IPS-NIHi11 (cell line): ENCODE measurements around the gene DEAF1.

Experiments used
- DNase-seq: peaks from one replicate; pipeline ENCODE4 v3.0.0; 2012; ENCODE audit warnings: mixed read lengths, low spot score

Gene DEAF1

DNA sequence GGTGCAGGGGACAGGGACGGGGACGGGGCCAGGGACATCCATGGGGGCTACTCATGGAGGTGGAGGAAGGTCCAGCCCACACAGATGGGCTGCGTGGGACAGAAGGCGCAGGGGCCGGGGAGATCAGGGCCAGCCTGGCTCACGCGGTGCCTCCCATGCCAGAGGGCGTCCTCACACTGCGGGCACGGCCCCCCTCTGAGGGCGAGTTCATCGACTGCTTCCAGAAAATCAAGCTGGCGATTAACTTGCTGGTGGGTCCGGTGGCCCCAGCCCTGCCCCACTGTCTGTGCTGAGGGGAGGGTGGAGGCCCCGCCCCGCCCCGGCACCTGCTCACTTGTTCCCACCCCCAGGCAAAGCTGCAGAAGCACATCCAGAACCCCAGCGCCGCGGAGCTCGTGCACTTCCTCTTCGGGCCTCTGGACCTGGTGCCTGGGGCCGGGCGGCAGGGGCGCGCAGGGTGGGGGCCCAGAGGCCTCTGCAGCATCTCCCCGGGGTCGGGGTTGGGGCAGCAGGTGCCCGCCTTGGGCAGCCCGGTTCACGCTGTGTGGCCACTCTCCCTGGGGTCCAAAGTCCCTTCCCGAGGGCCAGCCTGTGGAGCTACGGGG lies 26.8 kb upstream of the DEAF1 start:
- DNase-seq: peak; percentile 9

DNA sequence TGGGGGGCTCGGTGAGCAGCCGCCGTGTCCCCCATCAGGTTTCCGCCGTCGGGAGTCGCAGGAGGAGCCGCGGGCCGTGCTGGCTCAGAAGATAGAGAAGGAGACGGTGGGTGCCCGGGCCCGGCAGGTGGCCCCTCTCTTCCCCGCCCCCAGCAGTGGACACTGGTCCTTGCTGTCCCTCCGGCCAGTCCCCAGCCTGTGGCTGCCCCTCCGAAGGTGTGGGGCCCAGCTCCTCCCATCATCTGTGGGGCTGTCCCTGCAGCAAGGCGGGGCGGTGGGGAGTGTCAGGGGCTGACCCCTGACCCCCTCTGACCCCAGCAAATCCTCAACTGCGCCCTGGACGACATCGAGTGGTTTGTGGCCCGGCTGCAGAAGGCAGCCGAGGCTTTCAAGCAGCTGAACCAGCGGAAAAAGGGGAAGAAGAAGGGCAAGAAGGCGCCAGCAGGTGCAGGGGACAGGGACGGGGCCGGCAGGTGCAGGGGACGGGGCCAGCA lies 26.3 kb upstream of the DEAF1 start:
- peak; percentile 4 for DNase-seq

DNA sequence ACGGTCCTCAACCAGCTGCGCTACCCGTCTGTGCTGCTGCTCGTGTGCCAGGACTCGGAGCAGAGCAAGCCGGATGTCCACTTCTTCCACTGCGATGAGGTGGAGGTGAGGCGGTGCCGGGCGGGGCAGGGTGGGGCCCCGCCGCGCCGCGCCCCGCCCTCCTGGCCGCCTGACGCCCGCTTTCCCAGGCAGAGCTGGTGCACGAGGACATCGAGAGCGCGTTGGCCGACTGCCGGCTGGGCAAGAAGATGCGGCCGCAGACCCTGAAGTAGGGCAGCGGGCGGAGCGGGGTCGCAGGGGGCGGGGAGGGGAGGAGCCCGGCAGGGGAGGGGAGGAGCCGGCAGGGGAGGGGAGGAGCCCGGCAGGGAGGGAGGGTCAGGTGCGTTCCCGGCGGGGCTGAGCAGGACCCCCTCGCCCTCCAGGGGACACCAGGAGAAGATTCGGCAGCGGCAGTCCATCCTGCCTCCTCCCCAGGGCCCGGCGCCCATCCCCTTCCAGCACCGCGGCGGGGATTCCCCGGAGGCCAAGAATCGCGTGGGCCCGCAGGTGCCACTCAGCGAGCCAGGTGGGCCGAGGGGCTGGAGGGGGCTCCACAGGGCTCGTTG lies 25.7 kb upstream of the DEAF1 start:
- peak; percentile 95 for DNase-seq

DNA sequence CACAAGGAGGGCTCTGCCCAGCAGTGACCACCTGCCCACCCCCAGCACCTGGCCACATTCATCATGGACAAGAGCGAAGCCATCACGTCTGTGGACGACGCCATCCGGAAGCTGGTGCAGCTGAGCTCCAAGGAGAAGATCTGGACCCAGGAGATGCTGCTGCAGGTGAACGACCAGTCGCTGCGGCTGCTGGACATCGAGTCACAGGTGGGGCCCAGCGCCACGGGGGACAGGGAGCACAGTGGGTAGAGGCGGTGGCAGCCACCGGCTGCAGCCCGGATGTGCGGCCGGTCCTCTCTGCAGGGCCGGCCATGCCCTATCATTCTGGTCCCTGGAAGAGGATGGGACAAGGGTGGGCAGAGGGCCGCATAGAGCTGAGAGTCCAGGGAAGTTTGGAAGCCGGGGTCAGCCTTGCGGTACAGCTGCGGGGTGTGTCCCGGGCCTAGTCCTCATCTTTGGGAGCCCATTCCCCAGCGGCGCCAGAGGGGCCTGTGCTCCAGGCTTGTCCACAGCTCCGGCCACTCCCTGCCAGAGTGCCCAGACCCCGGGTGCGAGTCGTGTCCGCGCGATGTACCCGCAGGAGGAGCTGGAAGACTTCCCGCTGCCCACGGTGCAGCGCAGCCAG lies 25.1 kb upstream of the DEAF1 start:
- no peak for DNase-seq

DNA sequence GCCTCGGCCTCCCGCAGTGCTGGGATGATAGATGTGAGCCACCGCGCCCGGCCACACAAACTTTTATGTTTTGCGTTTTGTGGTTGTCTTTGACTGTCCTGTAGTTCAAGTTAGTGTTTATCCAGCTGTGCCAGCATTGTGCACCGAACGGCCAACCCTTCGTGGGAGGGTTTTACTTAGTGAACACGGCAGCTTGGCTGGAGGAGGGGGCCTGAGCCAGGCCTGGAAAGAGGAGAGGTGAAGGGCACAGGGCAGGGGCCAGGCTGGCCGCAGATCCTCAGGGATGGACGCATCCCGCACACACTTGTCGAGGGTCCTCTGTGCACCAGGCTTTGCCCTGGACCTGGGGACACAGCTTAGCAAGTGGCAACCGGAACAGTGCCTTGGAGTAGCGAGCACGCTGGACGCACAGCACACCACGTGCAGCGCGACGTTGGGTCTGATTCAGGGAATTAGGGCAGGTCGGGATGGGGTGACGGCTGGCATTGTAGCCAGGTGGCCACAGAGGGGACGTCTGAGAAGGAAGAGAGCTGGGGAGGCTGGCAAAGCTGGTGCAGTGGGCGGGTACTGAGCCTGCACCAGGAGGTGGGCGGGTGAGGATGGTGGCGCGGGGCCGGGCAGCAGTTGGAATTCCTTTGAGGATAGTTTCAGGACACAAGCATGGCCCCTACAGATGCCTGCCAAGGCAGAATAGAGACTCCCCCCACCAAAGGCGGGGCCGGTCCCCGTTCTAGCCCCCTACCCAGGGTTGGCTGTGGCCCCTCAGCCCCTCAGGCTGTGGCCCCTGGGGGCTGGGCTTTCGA lies 24.4 kb upstream of the DEAF1 start:
- DNase-seq: peak; percentile 11

DNA sequence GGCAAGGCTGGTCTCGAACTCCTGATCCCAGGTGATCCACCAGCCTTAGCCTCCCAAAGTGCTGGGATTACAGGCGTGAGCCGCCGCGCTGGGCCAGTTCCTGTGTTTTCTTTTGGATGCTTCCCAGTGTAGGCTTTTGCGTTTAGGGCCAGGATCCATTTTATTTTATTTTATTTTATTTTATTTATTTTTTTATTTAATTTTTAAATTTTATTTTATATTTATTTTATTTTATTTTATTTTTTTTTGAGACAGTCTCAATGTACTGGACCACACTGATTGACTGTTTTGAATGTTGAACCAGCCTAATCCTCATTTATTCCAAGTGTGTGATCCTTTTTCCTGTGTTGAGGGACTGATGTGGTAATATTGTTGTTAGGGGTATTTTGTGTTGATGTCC lies 19.4 kb upstream of the DEAF1 start:
- DNase-seq: peak; percentile 1

DNA sequence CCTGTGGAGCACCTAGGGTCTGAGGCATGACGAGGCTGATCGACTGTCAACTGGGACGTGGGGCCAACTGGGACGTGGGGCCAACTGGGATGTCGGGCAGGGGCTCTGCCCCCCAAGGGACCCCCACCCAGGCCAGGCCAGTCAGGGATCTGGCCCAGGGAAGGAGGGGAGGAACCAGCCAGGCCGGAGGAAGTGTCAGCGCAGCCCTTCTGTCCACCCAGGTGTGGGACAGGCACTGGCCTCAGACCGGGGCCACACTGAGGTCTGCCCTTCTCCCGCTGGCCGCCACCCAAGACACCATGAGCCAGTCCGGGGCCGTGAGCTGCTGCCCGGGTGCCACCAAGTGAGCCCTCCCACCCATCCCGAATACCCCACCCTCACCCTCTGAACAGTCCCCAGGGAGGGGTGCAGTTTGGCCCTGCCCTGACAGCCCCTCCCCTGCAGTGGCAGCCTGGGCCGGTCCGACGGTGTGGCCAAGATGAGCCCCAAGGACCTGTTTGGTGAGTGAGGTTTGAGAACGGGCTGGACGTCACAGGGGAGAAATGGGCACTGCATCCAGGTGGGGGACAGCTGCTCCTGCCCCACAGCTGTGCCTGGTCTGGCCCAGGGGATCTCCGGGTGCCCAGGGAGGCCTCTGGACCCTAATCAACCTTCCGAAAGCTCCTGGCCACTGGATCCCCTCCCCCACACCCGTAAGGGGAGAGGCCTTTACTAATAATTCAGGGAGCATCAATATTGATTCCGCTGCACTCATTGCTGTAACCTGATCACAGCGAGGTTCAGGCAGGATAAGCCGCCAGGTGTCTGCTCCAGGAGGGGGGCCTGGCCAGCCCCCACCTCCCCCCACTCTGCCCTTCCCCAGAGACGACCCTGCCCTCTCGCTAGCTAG lies 14.3 kb upstream of the DEAF1 start:
- DNase-seq: peak; percentile 17

DNA sequence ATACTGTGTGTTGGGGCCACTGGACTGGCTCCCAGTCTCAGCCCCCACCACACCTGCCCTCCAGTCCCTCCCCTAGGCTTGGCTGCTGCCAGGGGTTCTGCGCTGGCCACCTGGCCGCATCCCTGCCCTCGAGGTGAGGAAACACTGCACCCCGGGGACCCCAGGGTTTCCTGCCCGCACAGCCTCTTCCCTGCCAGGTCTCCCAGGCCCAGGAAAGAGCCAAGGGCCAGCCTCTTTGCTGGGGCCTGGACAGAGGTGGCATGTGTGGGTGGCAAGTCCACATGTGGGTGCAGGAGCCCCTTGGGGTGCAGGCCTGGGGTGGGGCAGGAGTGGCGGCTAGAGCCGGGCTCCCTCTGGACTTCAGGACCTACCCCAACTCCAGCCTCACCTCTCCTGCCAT lies 13.5 kb upstream of the DEAF1 start:
- peak; percentile 7 for DNase-seq

DNA sequence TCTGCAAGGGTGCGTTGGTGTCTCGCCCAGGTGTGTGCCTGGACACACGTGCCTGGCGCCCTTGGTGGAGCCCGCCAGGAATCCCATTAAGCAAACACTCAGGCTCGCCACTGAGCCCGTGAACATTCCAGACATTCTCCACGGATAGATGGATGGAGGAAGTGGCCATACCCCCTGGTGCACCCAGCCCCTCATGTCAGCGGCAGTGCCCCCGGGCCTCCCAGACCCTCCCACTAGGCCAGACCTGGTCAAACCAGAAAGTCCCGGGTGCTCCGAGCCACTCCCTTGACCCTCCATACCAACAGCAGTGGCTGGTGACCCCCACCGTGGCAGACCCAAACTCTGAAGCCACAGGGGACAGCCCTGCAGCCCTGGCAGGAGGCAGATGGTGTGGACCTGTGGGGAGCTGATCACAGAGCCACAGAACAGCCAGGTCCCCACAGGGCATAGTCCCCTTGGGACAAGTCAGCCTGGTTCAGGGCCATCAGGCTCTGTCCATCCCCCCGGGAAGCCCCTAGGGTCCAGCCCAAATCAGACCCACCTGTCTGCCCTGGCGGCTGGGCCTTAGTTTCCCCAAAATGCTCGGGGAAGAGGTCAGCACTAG lies 12.9 kb upstream of the DEAF1 start:
- peak; percentile 49 for DNase-seq

DNA sequence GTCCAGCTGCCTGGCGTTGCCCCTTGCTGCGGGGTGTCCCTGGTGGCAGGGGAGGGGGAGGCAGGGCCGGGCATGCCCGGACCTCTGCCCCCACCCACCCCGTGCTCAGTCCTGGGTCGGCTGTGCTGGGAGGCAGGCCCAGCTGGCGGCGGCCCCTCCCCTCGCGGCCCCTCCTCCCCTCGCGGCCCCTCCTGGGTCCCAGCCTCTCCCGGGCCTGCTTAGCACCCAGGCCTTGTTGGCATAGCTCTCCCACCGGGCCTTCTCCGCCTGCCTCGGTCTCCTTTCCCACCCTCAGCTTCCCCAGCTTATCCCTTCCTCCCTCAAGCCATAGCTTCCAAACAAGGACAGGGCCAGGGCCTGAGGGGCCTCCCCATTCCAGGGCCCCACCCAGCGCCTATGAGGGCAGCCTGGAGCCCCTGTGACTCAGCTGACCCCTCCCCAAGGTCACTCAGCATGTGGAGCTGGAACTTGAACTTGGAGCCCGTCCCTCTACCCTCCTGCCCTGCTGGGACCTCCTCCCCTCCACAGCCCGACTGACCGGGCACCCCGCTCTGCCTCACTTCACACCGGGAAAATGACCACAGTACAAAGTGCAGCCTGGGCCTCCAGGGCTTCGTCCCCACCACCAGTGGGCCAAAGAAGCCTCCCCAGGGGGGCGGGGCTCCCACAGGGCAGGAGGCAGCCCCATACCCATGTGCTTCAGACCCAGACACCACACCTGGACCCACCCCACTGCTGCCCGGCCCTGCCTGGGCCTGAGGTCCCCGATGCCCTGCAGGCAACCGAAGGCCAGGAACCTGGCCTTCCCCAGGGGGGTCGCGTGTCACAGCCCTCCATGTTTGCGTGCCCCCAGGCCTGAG lies 12.2 kb upstream of the DEAF1 start:
- DNase-seq: peak; percentile 73

DNA sequence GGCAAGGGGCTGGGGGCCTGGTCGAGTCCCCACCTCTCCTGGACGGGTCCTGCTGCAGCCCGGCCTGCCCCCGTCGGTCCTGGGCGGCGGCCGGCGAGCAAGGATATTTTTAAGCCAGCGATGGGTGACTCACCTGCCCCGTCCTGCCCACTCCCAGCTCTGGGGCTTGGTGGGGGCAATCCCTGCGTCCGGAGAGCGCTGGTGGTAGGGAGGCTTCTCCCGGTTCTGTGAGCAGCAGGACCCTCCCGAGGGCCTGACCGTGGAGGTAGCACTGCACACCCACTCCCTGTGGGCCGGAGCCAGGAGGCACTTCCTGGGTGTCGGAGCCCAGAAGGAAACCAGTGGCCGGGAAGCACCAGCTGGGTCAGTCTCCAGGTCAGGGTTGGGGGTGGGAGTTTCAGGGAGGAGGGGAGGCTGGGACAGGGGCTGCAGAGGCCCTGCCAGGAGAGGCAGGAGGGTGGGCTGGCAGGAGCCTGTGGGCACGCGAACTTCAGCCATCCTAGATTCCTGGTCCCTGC lies 11.5 kb upstream of the DEAF1 start:
- DNase-seq: no peak

DNA sequence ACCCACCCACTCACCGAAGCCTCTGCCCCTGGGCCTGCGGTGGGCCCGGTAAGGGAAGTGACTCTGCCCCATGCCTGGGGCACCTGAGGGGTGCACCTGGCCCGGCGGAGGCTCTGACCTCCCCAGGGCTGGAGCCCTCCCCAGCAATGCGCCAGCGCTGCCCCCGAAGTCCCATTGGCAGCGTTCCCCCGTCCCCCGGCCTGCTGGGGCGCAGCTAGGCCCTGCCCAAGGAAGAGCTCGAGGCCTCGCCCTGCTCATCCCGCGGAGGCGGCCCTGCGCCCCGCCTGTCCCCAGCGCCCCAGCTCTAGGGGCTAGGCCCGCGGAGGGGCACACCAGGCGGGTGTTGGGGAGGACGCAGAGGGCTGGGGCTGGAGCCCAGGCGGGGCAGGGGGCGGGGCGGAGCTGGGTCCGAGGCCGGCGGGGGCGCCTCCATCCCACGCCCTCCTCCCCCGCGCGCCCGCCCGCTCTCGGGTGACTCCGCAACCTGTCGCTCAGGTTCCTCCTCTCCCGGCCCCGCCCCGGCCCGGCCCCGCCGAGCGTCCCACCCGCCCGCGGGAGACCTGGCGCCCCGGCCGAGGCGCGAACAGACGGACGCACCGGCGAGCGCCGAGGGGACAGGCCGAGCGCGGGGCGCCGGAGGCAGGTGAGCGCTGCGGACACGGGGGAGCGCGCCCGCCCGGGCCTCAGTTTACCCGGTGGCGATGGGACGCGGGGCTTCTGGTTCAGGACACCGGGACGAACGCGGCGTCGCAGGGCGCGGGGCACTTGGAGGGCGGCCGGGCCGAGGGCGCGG lies 10.8 kb upstream of the DEAF1 start, which contains the start of gene EPS8L2:
EPS8L2 (plus strand) TSS at position 586 of the 793 bp plus-strand sequence. CDS start 3,177 bp downstream, outside the sequence.
- peak; percentile 59 for DNase-seq

DNA sequence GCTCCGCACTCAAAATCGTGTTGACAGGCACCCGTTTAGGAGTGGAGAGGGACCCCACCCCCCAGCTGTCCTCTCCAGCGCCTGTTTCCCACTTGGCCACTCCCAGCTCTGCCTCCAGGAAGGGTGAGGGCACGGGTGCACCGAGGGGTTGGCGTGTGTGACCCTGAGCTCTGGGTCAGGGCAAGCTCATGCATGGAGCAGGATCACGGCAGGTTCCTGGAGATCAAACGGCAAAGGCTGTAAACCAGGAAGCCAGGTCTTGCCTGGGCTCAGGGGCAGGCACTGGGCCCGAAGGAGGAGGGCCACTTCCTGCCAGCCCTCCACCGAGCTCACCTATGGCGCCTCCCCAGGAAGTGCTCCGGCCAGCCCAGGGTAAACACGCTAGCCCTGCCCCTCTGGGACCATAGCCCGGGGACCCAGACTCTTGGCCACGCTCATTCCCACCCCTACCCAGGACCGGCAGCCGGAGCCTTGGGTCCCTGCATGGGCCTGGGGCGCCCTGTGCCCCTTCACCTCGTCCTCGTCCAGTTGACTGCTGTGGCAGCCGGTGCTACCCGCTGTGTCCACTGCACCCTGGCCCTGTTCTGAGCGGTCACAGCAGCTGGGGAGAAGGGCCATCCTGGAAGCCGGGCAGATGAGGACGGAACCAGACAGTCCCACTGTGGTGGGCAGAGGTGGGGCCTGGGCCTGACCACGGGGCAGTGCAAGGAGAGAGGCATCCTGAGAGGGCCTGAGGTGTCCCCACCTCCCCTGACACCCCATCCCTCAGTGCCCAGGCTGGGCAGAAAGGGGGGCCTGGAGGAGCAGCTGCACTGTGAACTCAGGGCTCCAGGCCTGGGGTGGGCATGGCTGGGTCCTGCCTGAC lies 10.0 kb upstream of the DEAF1 start:
- no peak for DNase-seq

DNA sequence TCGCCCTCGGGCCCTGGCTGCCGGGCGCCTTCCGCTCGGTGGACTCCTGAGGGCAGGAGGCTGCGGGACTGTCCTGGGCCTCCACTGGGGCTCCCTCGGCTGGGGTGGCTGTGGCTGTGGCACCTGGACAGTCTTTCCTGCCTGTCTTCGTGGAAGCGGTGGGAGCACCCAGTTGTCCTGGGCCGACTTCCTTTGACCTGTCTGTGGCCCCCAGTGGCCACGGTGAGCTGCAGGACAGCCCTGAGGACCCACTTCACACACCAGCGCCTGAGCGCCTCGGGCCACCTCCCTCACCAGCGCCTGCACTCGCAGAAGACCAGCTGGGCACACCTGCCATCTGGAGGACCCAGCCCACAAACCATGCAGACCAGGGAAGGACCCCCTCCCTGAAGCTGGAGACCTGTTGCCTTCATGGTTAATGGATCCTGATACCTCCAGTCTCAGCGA lies 9.2 kb upstream of the DEAF1 start:
- DNase-seq: no peak

DNA sequence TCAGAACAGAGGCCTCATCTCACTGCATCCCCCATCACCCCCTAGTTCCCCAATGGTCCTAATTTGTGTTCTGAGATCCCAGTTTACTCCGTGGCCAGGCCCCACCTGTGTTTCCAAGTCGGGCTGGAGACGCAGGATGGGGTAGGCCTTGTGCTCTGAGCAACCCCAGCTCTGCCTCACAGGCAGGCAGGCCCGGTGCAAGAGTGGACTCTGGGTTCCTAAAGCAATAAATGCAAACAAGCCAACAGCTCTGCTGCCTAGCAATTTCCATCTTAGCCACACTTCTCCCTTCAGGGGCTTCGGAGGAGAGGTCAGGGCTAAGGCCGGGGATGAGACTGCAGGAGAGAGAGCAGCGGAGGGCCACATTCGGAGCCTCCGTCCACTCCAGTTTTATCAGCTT lies 8.5 kb upstream of the DEAF1 start:
- DNase-seq: no peak

DNA sequence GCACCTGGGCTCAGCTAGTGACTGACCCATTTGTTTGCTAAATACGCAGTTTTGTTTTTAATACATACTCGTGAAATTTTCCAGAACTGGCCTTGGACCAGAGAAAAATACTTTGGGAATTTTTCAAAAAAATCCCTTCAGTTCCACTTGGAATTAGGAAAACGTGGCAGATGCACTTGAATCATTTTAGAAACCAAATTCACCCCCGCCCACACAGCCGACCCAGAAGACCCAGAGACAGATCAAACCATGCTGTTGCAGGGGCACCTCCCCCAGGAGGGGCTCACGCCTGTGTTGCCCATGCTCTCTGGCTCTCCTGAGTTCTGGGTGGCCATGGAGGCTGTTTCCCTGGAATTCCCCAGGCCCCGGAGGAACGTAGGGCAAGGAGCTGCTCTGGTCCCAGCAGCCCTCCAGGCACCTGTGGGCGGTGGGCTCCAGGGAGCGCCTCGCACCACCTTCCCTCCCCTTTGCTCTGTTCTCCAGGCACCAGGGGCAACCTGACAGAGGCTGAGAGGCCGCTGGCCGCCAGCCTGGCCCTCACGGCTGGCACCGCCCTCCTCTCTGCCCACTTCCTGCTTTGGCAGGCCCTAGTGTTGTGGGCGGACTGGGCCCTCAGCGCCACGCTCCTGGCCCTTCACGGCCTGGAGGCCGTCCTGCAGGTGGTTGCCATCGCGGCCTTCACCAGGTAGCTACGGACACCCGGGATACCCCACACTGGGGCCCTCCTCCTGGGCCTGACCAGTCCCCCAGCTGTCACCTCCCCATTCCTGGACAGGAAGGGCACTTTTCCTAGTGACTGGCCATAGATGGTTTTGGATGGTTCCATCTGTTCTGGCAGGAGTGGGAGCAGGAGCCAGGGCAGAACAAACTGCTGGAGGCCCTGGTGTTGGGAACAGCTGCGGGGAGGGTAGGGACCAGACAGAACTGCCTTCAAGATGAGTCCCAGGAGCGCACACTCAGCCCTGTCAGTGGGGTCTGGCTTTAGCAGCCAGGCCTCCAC lies 7.7 kb upstream of the DEAF1 start:
- no peak for DNase-seq
